Neutrophil (primary cell): ENCODE results near the gene ABI3.

Source experiments
- H3K27ac ChIP-seq: fragments of 200-600 bp; sonication (generic); 2 replicates; pipeline ENCODE4 v1.5.1; 2016; ENCODE audit warnings: mild to moderate bottlenecking, moderate library complexity
- H3K27me3 ChIP-seq: fragments of 200-600 bp; sonication (generic); 2 replicates; pipeline ENCODE4 v1.6.0; 2016; ENCODE audit warnings: mild to moderate bottlenecking
- H3K36me3 ChIP-seq: fragments of 200-600 bp; sonication (generic); 2 replicates; pipeline ENCODE4 v1.5.1; 2017
- H3K4me1 ChIP-seq, 2 experiments: fragments of 200-600 bp in 1 of 2; sonication (generic) in 1 of 2; 1 replicate in 1 of 2; 2 replicates in 1 of 2; pipeline versions ENCODE4 v1.5.1 to v1.6.1; 2013 to 2016; ENCODE audit warnings: low read depth in 1 of 2, low read length in 1 of 2, mild to moderate bottlenecking in 1 of 2, moderate library complexity in 1 of 2; ENCODE audit not compliant: control insufficient read depth in 1 of 2, insufficient read depth in 1 of 2
- H3K4me3 ChIP-seq, 2 experiments: fragments of 200-600 bp in 1 of 2; sonication (generic) in 1 of 2; 1 replicate in 1 of 2; 2 replicates in 1 of 2; pipeline ENCODE4 v1.5.1; 2013 to 2016; ENCODE audit warnings: low read depth in 1 of 2, low read length in 1 of 2, mild to moderate bottlenecking in 1 of 2, moderate library complexity in 1 of 2
- H3K9me3 ChIP-seq: fragments of 200-600 bp; sonication (generic); 2 replicates; pipeline ENCODE4 v1.5.1; 2016
- CTCF ChIP-seq: fragments of 200-600 bp; sonication (generic); IDR thresholded peaks from 2 replicates; pipeline ENCODE4 v1.5.1; 2016; ENCODE audit warnings: antibody characterized with exemption

The ABI3 gene

GRCh38 chr17:49239963-49240362 lies 29.5 kb downstream of the ABI3 start:
- no peaks in the 10 kb centered on the region for H3K27me3 ChIP-seq
- TF ChIP-seq CTCF, result no peak
- H3K4me3 ChIP-seq, result no peak overlapping the region

GRCh38 chr17:49240619-49241018 lies 30.1 kb downstream of the ABI3 start:
- Histone ChIP-seq H3K4me1 (peaks cover 52% of the 10 kb centered on the region in 2 experiments), H3K4me3 (no peak overlapping the region), H3K9me3 (no peaks in the 10 kb centered on the region), H3K36me3 (no peaks in the 10 kb centered on the region), H3K27ac (no peak overlapping the region), H3K27me3 (no peaks in the 10 kb centered on the region)
- no peak for TF ChIP-seq CTCF

More at GRCh38 chr17:49239963-49240362, 29.5 kb downstream of the ABI3 start:
- peak overlapping the region; percentile 66 for H3K27ac ChIP-seq
- no peaks in the 10 kb centered on the region for H3K36me3 ChIP-seq
- no peaks in the 10 kb centered on the region for H3K9me3 ChIP-seq
- H3K4me1 ChIP-seq, result peaks cover 58 to 59% of the 10 kb centered on the region in 2 experiments

GRCh38 chr17:49241040-49241439 lies 30.5 kb downstream of the ABI3 start:
- no peaks in the 10 kb centered on the region for H3K9me3 ChIP-seq
- no peak overlapping the region for H3K4me3 ChIP-seq
- H3K27me3 ChIP-seq, result no peaks in the 10 kb centered on the region
- peaks cover 48% of the 10 kb centered on the region in 2 experiments for H3K4me1 ChIP-seq
- H3K36me3 ChIP-seq, result no peaks in the 10 kb centered on the region
- no peak overlapping the region for H3K27ac ChIP-seq
- no peak for TF ChIP-seq CTCF

GRCh38 chr17:49241692-49242397 lies 31.3 kb downstream of the ABI3 start:
- no peaks in the 10 kb centered on the region for H3K27me3 ChIP-seq
- H3K36me3 ChIP-seq, result no peaks in the 10 kb centered on the region
- peaks cover 40% of the 10 kb centered on the region in 2 experiments for H3K4me1 ChIP-seq
- no peak overlapping the region for H3K4me3 ChIP-seq
- peak overlapping the region; percentile 39 for H3K27ac ChIP-seq
- no peaks in the 10 kb centered on the region for H3K9me3 ChIP-seq
- TF ChIP-seq CTCF, result no peak

GRCh38 chr17:49242813-49243212 lies 32.3 kb downstream of the ABI3 start:
- Histone ChIP-seq H3K36me3 (no peaks in the 10 kb centered on the region), H3K9me3 (no peaks in the 10 kb centered on the region), H3K27ac (no peak overlapping the region), H3K4me1 (peaks cover 30% of the 10 kb centered on the region in 2 experiments), H3K27me3 (no peaks in the 10 kb centered on the region), H3K4me3 (no peak overlapping the region)
- no peak for TF ChIP-seq CTCF
